Measurements from ENCODE around the gene POLN. TPM values are rescaled to one million over a fixed set of nuclear protein-coding genes. Genes with fewer than 3 reads are reported as not detected.

Gene POLN
- polyA plus RNA-seq, 1 experiment, result 0.35 TPM

DNA sequence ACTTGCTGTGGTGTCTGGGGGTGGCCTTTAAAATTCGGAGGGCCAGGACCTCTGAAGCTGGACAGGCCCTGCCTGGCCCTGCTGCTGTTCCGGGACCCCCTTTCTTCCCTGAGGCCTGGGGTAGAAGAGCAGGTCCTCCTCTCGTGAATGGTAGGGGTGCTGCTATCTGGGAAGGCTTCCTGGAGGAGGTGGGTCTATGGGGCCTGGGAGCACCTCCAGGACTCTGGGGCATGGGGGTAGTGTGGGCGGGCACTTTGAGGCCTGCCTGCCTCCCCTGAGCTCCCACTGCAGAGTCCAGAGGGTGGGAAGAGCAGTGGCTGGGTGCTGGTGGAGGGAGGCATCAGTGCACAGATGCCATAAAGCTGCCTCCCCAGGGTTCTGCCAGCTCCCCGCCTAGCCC is 24.9 kb upstream of the POLN start:
- no peak for DNase-seq (ENCODE audit: low read depth, low spot score)
- Histone ChIP-seq H3K27me3 (ENCODE audit: control insufficient read depth, insufficient read depth, low read length) (peaks cover 2% of the 10 kb centered on the region), H3K4me3 (ENCODE audit: low read depth, low read length) (no peak overlapping the region), H3K9me3 (ENCODE audit: control insufficient read depth, insufficient read depth, low read length) (no peaks in the 10 kb centered on the region), H3K27ac (ENCODE audit: low read depth, low read length) (no peak overlapping the region)
- ChIA-PET CTCF (no interaction called here), POLR2A (no interaction called here)
- TF ChIP-seq, protein P1, sequence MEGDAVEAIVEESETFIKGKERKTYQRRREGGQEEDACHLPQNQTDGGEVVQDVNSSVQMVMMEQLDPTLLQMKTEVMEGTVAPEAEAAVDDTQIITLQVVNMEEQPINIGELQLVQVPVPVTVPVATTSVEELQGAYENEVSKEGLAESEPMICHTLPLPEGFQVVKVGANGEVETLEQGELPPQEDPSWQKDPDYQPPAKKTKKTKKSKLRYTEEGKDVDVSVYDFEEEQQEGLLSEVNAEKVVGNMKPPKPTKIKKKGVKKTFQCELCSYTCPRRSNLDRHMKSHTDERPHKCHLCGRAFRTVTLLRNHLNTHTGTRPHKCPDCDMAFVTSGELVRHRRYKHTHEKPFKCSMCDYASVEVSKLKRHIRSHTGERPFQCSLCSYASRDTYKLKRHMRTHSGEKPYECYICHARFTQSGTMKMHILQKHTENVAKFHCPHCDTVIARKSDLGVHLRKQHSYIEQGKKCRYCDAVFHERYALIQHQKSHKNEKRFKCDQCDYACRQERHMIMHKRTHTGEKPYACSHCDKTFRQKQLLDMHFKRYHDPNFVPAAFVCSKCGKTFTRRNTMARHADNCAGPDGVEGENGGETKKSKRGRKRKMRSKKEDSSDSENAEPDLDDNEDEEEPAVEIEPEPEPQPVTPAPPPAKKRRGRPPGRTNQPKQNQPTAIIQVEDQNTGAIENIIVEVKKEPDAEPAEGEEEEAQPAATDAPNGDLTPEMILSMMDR (IDR thresholded peaks at IDR 0.05; ENCODE audit: low read depth, low read length), result no peak

DNA sequence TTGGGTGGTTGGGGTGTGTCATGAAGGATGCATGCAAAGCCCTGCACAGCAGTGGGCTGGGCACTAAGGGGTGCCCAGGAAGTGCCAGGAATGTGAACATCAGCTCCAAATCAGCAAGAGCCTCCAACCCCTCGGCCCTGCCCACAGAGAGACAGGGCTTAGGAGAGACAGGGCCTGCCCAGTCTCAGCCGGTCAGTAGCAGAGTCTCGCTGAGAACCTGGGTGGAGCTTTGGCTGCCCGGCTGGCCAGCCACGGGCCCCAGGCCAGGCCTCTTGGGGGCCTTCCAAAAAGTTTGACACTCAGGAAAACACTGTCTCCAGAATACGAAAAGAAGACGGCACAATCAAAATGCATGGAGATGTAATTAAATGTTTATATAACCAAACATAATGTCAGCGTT is 24.3 kb upstream of the POLN start:
- TF ChIP-seq, protein P1 (IDR thresholded peaks at IDR 0.05; ENCODE audit: low read depth, low read length), result no peak
- ChIA-PET CTCF (no interaction called here), POLR2A (interaction anchor here (0.6 kb wide), 1 partner anchor 47 kb away, joined by 3 read pairs; no protein-coding TSS in a partner anchor)
- no peak for DNase-seq (ENCODE audit: low read depth, low spot score)
- H3K27me3 ChIP-seq (ENCODE audit: control insufficient read depth, insufficient read depth, low read length), result peaks cover 2% of the 10 kb centered on the region
- H3K9me3 ChIP-seq (ENCODE audit: control insufficient read depth, insufficient read depth, low read length), result no peaks in the 10 kb centered on the region; the same call in 1 of the 2 replicates
- H3K4me3 ChIP-seq (ENCODE audit: low read depth, low read length), result no peak overlapping the region
- H3K27ac ChIP-seq (ENCODE audit: low read depth, low read length), result no peak overlapping the region

DNA sequence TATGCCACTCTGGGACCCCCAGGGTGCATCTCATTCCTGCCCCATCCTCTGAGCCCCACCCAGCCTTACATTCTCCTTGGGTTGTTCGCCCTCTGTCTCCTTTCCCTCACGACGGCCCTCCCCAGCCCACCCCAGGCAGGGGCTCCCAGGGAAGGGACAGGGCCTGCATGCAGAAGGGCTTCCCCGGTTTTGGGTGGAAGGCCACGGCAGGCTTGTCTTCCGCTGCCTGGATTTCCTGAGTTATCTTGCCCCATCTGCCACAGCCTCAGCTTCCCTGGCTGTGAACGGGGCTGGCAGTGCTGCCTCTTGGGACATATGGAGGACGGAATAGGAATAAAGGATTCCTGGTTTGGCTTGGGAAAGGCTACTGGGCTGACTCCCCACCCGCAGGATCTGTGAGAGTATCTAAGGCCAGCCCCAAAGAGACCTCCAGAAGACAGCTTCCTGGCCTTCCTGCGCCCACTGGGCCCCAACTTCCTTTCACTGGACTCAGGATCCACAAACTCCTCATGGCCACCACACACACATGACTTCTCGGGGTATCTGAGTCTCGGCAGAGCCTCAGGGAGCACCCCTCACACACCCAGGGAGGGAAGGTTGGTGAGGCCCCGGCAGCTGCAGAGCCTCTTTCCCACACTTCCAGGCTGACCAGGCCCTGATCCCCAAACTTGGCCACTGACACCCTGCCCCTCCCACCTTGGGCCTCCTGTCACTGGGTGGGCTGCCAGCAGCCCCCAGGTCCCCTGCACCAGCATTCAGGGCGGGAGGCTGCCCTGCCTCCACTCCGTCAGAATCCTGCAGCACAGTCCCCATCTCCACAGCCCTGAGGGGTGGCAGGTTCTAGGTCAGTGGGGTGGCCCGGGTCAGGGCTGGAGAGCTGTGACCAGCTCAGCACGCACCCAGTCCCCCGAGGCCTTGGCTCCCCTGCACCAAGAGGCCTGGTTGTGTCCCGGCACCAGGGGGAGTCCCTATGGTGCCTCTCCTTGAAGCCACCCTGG is 23.5 kb upstream of the POLN start:
- CTCF ChIA-PET, result no interaction called here
- H3K27ac ChIP-seq (ENCODE audit: low read depth, low read length), result no peak overlapping the region
- no peak for DNase-seq (ENCODE audit: low read depth, low spot score)
- POLR2A ChIA-PET, result interaction anchor here (0.6 kb wide), 1 partner anchor 48 kb away, joined by 3 read pairs; no protein-coding TSS in a partner anchor
- no peaks in the 10 kb centered on the region; the same call in 1 of the 2 replicates for H3K9me3 ChIP-seq (ENCODE audit: control insufficient read depth, insufficient read depth, low read length)
- no peak overlapping the region for H3K4me3 ChIP-seq (ENCODE audit: low read depth, low read length)
- peaks cover 2% of the 10 kb centered on the region for H3K27me3 ChIP-seq (ENCODE audit: control insufficient read depth, insufficient read depth, low read length)
- TF ChIP-seq, protein P1 (IDR thresholded peaks at IDR 0.05; ENCODE audit: low read depth, low read length), result peak; percentile 11; the same call in 1 of the 2 replicates

DNA sequence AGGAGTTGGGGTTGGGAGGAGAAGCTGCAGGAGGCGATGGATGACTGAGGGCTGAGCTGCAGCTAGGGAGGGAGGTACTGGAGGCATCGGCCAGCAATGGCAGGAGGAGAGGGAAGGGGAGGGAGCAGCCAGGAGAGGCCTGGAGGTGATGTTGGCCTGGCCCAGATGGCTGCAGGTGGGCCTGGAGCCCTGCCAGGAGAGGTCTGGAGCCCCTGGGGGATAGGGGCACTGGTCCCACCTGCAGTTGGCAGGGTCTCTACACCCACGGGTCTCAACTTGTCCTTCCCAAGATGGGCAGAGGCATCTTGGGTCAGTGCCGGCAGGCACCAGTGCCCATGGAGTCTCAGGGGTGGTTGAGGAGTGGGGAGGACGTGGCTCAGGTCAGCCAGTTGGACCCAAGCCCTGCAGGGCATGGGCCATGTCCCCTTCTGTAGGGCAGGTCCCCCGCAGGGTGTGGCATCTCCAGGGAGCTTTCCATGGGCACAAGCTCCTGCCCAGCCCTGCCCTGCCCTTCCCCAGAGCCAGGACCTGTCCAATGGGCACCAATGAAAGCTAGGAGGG is 22.6 kb upstream of the POLN start:
- no peak for DNase-seq (ENCODE audit: low read depth, low spot score)
- Histone ChIP-seq H3K27ac (ENCODE audit: low read depth, low read length) (no peak overlapping the region), H3K9me3 (ENCODE audit: control insufficient read depth, insufficient read depth, low read length) (no peaks in the 10 kb centered on the region; the same call in 1 of the 2 replicates), H3K27me3 (ENCODE audit: control insufficient read depth, insufficient read depth, low read length) (peaks cover 2% of the 10 kb centered on the region), H3K4me3 (ENCODE audit: low read depth, low read length) (no peak overlapping the region)
- ChIA-PET CTCF (no interaction called here), POLR2A (interaction anchor here (0.6 kb wide), 1 partner anchor 67 kb away, joined by 3 read pairs; no protein-coding TSS in a partner anchor)
- TF ChIP-seq, protein P1 (IDR thresholded peaks at IDR 0.05; ENCODE audit: low read depth, low read length), result no peak

All from AG04450 (cell line).